ENCODE measurements around the gene SPATA7.

The SPATA7 gene

DNA sequence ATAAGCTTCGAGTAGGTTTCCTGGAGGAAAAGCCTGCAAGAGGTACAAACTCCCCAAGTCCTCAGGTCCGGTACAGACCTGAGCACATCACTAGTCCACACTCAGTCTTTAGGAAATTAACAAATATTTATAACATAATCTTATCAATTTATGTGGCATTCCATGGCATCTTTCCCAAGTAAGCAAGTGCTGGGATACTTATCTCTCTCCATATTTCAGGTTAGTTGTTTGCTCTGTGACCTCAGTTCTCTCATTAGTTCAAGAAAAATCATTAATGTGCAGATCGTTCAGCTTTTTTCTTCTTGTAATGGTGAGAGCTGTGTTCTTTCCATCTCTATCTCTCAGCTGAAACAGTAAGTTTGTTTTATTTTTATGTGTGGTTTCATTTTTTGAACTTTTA is 34.7 kb downstream of the SPATA7 start:
- DNase-seq (ENCODE audit: low read depth) = no peak

DNA sequence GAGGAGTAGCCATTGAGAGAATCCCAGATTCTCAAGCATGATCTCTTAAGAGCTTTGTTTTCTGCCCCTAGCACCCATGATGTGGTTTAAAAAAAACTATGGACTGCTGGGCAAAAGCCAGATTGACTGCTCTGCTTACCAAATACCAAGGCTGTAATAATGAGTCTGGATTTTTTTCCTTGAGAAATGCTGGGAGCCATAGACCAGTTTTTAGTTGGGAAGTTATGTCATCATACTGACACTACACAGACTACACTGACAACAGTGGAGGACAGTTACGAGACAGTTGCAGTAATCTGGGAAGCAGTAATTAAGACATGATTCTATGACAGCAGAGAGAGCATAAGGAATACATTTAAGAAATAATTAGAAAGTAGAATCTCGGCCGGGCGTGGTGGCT is 35.8 kb downstream of the SPATA7 start:
- no peak for DNase-seq (ENCODE audit: low read depth)

DNA sequence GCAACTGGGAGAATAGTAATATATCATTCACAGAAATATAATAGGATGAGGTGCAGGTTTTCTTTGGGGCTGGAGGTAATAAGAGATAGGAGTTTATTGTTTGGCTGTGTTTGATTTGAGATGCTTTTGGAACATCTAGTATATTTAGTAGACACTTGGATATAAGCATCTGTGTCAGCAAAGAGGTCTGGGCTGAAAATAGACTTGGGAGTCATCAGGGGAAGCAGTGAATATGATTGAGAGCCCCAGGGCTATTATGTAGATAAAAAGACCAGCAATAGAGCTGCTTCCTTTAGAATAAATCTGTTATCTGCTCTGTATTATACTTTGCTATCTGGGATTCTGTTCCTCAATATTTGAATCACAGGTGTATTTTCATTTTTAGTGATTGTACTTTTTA is 36.6 kb downstream of the SPATA7 start:
- DNase-seq (ENCODE audit: low read depth) = no peak

DNA sequence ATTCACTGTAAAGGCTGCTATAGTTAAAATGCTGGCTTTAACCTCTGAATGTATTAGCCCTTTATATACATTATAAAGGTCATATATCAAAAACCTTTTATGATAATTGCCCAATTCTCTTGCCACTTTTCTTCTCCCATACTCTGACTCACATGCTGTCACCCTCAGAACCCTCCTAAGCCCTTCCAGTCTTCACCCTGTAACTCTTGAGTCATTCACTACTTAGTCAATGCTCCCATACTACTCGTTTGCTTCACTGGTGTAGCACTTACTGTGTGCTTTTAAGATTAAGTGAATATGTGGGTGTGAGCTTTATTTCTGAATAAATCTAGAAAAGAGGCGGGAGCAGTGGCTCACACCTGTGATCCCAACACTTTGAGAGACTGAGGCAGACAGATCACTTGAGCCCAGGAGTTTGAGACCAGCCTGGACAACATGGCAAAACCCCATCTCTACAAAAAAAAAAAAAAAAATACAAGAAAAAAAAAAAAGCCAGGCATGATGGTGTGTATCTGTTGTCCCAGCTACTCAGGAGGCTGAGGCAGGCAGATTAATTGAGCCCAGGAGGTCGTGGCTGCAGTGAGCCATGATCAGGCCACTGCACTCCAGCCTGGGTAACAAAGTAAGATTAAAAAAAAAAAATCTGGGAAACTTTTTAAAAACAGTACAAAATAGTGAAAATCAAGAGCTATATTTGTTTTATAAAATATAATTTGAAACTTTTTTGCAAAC is 37.6 kb downstream of the SPATA7 start:
- DNase-seq (ENCODE audit: low read depth) = no peak

DNA sequence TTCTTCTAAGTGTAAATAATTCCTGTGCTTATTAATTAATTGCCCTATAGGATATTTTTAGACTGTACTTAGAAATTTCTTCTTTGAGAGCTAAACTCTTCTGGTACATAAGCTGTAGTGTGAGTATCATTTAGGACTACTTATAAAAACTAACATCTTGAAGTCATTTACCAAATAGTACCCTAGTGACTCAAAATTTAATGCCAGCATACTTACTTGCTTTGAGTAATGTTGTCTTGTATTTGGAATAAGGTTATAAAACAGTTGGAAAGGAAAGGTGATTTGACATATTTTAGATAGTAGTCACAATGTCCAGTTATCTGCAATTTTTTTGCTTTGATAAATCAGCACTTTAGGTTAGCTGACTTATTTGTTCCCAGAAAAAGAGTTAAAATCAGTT is 39.1 kb downstream of the SPATA7 start:
- DNase-seq (ENCODE audit: low read depth) = no peak

DNA sequence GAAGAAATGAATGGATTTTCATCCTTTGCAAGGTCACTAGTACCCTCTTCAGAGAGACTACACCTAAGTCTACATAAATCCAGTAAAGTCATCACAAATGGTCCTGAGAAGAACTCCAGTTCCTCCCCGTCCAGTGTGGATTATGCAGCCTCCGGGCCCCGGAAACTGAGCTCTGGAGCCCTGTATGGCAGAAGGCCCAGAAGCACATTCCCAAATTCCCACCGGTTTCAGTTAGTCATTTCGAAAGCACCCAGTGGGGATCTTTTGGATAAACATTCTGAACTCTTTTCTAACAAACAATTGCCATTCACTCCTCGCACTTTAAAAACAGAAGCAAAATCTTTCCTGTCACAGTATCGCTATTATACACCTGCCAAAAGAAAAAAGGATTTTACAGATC is 40.8 kb downstream of the SPATA7 start:
- no peak for DNase-seq (ENCODE audit: low read depth)

DNA sequence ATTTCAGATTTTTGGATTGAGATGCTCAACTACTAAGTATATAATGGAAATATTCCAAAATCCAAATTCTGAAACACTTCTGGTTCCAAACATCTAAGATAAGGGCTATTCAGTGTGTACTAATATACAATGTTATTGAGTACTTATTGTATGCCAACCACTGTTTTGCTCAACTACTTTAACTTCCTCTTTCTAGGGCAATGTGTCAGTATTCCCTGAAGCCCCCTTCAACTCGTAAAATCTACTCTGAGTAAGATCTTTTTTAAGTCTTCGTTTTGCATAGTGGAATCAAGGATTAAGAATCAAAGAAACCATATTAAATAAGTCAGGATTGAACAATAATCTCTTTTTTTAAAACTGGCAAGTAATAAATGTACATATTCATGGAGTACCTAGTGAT is 45.5 kb downstream of the SPATA7 start:
- no peak for DNase-seq (ENCODE audit: low read depth)

DNA sequence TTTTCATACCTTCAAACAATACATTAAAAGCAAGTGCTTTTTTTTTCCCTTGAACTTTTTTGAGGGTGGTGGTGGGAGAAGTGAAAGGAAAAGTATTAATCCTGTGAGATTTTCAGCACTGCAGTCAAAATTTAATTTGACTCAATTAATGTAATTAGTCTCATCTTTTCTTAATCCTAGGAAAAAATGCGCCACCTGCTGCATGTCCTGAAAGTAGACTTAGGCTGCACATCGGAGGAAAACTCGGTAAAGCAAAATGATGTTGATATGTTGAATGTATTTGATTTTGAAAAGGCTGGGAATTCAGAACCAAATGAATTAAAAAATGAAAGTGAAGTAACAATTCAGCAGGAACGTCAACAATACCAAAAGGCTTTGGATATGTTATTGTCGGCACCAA is 52.2 kb downstream of the SPATA7 start:
- DNase-seq (ENCODE audit: low read depth) = no peak

DNA sequence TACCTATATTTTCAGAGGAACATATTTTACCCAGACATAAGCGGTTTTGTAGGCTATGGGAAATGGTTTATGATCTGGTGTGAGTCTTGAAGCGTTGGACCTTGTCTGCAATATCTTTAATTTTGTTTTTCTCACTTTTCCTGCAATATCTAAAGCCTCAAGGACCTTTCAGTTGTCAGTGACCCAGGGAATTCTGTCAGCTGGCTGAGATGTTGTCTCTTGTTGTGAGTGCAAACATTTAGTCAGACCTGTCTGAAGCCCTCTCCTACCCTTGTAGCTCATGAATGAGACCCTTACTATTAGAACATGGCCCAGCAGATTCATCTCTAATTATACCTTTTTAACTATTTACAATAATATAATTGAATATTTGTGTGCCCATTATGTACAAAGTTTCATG is 53.6 kb downstream of the SPATA7 start:
- no peak for DNase-seq (ENCODE audit: low read depth)

DNA sequence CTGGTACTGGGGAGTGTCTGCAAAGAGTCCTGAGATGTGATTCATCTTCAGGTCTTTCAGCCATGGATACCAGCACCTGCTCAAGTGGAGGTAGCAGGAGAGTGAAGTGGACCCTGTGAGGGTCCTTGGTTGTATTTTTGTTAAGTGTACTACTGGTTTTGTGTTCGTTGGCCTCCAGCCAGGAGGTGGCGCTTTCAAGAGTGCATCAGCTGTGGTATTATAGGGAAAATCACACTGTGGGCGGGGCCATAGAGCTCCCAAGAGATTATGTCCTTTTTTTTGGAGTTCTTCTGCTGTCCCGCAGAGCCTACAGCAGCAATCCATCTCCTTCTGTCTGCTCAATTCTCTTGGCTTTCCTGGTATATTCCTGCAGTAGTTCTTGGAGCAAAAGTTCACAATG is 66.8 kb downstream of the SPATA7 start:
- no peak for DNase-seq (ENCODE audit: low read depth)

DNA sequence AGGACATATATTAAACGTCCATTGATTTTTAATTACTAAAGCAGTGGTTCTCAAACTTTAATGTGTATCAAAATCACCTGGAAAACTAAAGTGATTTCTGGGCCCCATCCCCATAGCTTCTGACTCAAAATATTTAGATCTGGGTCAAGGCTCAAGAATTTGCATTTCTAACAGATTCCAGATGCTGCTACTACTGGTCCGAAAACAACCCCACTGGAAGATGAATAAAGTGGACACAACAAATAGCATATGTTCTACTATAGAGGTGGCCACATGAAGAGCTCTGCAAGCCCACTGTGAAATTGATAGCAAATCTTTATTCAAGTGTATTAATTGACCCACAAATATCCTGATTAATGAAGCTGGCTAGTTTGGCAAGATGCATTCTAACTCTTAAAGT is 69.4 kb downstream of the SPATA7 start:
- no peak for DNase-seq (ENCODE audit: low read depth)

DNA sequence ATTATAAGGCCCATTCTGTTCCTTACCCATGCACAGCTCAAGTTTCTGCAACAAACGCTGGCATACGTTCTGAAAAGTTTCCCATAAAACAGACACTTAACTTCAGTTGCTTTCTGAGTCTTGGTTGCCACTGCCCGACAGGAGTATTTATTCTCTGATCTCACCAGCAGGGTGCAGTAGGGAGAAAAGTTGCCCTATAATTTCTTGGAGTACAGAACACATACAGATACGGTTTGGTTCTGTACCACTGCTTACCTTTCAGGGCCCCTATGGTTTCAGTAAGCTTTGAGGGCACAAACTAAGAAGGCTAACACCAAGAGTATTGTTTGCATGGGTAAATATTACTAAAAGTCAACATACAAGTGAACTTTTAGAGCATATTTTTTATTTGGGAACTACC is 77.9 kb downstream of the SPATA7 start:
- no peak for DNase-seq (ENCODE audit: low read depth)

DNA sequence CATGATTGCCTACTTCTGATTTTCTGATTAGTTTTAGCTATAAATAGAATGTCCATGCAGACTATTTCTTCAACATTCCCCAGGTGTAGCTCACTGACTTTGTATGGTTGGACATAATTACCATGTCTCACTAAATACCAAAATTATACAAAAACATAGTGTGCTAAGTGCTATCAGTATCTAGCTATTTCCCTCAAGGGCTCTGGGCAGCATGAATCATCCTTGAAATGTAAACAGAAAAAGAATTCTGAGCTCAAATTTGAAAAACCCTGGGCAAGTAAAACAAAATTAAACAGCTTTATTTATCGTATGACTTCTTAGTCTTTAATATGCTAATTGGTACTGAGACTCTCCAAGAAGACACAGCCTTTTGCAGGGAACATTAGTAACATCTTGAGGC is 82.9 kb downstream of the SPATA7 start:
- no peak for DNase-seq (ENCODE audit: low read depth)

DNA sequence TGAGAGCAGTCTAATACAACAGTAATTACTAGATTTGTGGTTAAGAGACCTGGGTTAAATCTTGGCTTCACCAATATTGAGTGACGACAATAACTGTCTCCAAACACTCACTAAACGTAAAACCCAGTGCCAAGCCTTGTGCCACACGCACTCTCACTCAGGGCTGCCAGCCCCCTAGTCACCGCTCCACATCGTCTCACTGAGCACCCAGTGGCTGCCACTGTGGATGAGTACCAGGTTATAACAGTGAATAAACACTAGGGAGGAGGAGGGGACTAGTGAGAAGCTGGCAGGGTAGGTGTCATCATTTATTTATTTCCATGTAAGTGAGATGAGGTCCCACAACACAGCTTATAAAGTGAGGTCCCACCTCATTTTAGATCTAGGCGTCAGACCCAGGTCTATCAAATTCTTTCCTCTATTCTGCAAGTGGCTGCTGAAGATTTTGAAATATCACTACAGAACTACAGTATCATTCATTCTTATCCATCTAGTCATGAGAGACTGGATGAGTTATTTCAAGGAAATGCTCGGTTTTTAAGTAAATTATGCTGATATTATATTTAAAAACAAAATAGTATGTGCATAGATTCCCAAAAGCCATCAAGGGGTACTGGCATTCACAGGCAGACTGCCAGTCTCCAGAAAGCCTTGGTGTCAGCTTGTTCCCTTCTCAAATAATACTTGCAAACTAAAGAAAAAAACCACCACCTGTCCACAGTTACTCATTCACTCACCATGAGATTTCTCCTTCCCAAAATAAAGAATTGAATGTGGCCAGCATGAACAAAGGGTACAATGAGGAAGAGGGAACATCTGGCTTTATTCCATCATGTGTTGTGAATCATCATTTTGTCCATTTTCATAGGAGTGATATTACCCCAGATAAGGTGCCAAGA is 85.3 kb downstream of the SPATA7 start:
- DNase-seq (ENCODE audit: low read depth) = no peak

DNA sequence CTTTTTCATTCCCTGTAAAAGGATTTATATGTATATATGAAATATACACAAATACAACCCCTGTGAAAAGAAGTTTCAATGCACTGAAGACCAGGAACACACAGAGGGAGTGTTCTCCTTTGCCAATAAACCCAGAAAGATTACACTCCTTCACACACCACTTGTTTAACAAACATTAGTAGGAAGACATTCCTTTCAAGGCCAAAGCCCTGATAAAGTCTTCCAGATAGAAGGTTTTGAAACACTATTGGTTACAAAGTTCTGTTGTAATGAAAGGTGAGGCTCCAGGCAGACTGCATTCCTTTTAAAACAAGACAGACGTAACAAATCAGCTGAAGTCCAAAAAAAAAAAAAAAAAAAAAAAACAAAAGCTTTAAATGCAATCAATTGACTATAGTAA is 88.3 kb downstream of the SPATA7 start:
- no peak for DNase-seq (ENCODE audit: low read depth)

DNA sequence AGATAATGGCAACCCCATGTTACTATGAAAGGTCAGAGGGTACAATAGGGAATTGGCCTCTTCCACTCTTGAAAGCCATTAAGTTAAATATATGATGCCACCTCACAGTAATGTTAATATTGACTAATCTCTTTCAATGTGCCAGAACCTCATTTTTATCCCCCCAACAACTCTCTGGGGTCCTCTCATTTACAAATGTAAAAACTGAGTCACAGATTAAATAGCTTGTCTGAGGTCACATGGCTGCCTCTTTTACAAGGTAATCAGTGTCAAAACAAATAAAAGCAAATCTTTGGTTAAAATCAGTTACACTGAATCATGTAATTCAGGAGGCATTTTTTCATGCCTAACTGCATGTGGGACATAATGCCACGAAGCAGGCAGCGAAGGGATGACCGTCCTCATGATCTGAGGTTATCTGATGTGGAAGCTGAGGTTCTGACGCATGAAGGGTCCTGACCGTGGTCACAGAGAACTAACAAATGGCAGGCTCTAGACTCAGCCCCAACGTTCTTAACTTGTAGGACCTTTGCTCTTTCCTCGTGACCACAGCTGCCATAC is 90.8 kb downstream of the SPATA7 start:
- no peak for DNase-seq (ENCODE audit: low read depth)

DNA sequence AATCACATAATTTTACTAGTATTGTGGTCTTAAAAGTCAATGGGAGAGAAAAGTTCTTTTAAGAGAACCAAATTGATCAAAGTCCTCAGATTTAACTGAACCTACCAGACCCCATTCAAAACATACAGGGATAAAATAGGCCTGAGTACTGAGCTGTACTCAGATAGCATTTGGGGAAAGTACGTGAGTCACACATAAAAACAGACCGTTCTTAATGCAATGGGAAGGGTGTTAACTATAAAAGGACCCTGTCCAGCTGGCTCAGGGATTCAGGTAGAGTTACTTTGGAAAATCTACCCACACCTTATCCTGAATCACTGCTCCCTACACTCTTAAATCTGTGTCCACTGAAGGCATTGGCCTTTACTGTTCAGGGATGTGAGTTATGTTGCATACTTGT is 91.4 kb downstream of the SPATA7 start:
- no peak for DNase-seq (ENCODE audit: low read depth)

DNA sequence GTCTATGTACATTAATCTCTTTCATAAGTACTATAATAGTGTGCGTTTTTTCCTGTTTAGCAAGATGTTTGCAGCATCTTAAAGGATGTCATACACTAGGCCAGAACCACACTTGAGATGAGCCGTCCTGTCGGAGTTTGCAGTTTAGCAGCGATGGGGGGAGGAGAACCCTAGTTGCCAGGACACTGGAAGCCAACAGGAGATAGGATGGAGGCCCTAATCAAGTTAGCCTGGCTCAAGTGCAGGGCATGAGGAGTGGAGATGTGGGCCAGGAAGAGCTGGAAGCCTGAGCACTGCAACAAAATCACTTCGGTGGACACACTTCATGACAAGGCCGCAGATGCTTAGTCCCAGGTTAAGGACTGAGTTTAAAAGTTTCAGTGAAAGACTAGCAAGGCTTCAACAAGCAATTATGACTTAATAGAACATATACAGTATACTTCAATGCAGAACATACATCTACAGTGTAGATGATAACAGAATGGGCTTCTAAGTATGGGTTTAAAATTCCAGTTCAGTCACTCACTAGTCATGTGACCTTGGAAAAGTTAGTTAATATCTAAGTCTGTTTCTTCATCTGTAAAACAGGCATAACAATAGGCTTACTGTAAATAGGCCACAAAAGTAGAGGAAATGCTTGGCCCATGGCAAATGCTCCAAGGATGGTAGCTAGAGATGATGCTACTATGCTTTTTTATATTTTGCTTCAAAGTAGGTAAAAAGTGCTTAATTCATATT is 92.2 kb downstream of the SPATA7 start:
- no peak for DNase-seq (ENCODE audit: low read depth)

DNA sequence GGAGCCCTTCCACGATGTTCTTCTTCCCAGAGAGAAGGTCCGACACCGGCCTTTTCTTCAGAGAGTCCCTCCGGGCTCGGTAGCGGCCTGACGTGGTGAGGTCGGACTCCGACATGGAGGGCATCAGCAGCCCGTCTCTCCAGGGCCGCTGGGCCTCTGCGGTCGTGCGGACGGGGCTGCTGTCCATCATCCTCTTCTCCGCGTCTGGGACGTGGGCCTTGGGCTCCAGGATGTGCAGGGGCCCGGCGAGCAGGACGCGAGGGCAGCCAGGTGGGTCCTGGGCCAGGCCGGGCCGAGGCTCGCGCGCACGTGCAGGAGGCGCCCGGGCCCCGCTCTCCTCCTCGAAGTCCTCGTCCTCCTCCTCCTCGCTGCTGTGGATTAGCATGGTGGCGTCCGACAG is 93.5 kb downstream of the SPATA7 start:
- no peak for DNase-seq (ENCODE audit: low read depth)

DNA sequence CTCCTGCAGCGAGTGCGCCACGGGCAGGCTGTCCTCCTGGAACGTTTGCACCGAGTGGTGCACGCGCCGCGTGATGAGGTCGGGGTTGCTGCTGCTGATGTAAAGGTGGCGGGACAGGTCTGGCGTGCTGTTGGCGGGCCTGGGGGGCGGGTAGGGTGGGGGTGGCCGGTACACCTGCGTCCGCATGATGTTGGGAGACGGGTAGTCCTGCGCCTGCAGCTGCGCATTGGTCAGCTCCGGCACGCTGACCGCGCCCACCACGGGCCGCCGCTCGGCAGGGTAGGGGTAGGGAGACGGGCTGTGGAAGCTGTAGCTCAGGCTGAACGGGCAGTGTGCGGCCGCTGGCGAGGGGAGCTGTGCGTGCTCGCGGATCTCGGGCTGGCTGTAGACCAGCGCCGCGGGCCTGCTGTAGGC is 94.1 kb downstream of the SPATA7 start:
- no peak for DNase-seq (ENCODE audit: low read depth)

DNA sequence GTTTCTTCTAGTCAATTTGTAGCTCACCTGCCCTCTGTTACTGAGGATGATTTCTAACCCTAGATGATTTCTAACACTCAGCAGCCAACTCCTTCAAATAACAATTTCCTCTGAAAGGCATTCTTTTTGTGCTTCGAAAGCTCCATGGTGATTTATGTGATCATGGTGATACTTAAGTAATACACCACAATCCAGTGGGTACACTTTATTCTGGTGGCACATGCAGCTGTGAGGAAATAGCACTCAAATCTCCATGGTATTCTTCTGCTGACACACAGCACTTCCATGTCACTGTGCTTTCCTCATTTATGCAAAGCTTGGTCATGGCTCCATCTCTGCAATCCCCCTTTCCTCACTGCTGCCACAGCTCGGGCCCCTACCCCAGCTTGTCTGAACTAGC is 95.6 kb downstream of the SPATA7 start:
- DNase-seq (ENCODE audit: low read depth) = no peak

DNA sequence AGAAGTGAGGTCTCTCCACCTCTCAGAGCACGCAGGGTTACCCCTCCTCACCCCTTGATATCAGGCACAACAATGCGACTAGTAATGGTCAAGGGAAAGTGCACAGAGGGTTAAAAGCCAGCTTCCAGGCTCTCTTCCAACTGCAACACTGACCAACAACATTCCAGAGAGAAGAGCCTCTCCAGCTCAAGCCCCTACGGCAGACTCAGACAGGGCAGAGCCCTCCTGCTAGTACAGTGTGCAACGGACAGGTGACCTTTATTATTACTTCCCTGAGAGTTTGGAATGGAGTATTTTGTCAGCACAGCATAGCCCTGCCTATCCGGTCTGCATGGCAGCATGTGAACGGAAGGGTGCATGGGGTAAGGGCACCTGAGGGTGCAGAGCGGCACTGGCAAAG is 96.3 kb downstream of the SPATA7 start:
- no peak for DNase-seq (ENCODE audit: low read depth)

DNA sequence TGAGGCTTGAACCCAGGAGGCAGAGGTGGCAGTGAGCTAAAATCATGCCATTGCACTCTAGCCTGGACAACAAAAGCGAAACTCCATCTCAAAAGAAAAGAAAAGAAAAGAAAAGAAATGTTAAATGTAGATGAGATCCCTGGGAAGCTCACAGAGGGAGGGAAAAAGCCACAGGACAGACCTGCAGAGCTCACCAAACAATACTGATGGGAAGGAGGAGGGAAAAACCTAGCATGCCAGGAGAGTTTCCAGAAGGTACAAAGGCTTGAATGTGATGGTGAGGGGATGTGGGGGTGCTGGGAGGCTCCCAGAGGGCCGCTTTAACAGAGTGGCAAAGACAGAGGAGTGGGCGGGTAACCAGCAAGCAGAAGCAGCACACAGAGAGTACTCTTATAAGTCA is 97.1 kb downstream of the SPATA7 start:
- no peak for DNase-seq (ENCODE audit: low read depth)

Measured in stimulated activated CD4-positive, alpha-beta T cell treated with anti-CD3 and anti-CD28 coated beads, Interleukin-2, amount 100 ng/mL, for 4 hours (primary cell).